HL-60/S4 treated with retinoic acid at 250 ng/mL for 4 days and 3 days (cell line): ENCODE data around the gene CLRN2.
"Not testable (repeated sequence)": the region's sequence is repeated elsewhere in the genome, so short reads cannot be mapped to it uniquely, and the experiment has no call there.

ENCODE experiments used
- in situ Hi-C: fragments of 300-500 bp; cut with MboI; formaldehyde crosslinking; loops from 2 replicates; pipeline ENCODE4 v1.7.0; 2022; ENCODE audit warnings: low sequenced_read_pairs

CLRN2 gene

DNA sequence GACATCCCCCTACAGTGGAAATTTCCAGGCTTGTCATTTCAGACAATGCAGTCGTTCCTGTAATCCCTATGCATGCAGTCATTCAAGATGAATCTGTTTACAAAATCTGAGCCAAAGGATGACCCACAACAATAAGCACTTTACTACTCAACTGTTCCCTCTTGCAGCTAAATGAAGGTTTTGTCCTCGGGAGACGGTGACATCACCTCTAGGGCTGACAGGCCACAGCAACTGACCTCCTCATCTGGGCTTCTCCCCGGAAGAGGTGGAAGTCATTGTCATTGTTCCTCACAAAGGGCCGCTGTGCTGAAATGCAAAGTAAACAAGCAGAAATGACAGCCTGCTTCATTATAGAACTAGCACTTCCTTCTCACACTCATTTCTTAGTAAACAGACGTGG is 29.2 kb downstream of the CLRN2 start:
- in situ Hi-C loops, result no loop called here

DNA sequence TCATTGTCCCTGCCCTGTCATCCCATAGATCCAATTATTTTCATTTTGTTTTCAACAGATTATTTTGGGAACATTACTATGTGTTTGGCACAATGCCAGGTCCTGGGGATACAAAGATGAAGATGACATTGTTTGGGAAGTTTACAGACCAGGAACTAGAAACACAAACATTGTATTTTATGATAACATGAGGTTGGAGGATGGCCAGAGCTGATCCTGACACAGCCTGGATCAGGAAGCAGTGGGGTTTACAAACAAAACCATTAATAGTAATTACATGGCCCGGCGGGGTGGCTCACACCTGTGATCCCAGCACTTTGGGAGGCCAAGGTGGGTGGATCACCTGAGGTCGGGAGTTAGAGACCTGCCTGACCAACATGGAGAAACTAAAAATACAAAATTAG is 29.9 kb downstream of the CLRN2 start:
- in situ Hi-C loops, result no loop called here

DNA sequence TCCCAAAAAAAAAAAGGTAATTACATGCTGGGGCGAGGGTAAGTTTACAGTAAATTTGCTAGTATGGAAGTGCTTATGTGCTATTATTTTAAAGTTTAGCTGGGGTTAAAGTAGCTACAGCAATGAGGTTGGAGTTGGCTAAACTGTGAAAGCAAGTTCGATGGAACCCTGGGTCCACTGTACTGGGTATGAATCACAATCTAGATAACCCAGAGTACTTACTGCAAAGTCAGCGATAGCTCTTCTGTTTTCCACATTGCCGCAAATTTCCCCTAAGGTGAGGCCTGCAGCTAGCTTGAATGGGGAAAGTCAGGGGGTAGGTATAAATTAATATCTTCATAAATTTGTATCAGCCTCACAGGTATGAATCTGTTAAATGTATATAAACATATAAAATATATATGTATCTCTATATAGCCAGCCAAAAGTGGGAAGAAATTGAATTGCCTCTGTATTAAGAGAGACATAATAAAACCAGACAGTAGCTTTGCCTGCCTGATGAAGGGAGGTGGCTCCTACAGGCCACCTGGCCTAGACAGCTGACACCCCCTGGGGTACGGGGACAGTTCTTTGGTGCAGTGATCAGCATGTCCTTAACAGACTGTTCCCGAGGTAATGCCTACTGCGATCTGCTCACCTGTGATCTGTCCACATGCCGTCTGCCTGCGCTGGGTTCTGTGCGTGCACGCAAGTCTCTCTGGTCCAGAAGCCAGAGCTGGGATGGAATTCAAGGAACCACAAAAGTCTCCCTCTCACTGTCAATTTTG is 30.6 kb downstream of the CLRN2 start:
- in situ Hi-C loops, result no loop called here

DNA sequence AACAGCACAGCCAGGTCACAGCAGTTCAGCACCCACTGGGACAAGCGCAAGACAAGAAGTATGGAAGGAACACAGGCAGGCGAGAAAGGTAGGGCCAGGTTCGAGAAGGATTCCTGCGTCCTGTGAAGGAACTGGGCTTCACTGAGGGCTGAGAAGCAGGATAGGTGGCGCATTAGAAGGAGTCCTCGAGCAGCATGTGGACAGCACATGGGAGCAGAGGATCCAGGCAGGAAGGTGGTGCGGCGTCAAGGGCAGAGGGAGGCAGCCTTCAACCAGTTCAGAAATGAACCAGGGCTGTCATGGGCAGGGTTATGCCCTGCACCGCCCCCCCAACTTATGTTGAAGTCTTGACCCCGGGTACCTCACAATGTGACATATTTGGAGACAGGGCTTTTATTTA is 31.3 kb downstream of the CLRN2 start:
- in situ Hi-C loops, result no loop called here

DNA sequence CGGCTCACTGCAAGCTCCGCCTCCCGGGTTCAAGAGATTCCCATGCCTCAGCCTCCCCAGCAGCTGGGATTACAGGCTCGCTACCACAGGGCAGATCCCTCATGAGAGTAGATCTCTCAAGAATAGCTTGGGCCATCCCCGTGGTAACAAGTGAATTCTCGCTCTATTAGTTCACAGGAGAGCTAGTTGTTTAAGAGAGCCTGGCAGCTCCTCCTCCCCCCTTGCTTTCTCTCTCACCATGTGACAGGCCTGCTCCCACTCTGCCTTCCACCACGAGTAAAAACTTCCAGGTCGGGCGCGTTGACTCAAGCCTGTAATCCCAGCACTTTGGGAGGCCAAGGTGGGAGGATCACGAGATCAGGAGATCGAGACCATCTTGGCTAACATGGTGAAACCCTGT is 31.7 kb downstream of the CLRN2 start:
- in situ Hi-C loops, result no loop called here

DNA sequence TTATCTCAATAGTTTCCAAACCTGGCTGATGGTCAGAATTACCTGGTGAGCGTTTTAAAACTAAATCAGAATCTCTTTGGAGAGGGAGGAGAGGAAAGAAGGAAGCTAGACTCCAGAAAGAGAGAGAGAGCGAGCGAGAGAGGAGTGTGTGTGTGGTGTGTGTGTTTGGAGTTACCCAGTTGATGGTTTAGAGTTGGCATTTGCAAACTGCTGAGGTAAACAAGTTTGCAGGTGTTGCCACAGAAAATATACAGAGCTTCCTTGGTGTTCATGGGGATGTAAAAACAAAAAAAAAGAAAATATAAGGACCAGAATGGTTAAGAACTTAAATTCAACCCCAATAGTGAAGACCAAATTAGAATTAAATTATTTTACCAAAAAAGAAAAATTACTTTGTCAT is 35.6 kb downstream of the CLRN2 start:
- in situ Hi-C loops, result loop anchor here (25.0 kb wide), 2 partner anchors 262 to 1037 kb away; partner anchors contain the start of genes DCAF16 and NCAPG

DNA sequence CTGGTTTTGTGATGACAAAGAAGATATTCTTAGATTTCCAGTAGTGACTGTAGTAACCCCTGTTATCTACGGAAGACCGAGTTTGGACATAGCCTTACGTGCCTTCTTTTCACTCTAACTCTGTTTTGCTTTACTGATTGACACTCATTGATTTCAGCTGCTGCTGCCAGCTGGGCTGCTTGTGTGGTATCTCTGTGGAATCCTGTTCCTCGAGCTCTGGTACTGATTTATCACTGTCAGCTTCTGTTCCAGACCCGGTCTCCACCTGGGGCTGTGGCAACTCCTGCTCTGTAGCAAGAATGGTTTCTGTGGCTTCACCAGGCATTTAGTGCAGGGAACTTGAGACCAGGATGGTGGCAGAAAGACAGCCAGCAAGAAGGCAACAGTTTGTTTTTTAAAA is 37.5 kb downstream of the CLRN2 start:
- in situ Hi-C loops, result loop anchor here (25.0 kb wide), 2 partner anchors 260 to 1035 kb away; partner anchors contain the start of genes DCAF16 and NCAPG

DNA sequence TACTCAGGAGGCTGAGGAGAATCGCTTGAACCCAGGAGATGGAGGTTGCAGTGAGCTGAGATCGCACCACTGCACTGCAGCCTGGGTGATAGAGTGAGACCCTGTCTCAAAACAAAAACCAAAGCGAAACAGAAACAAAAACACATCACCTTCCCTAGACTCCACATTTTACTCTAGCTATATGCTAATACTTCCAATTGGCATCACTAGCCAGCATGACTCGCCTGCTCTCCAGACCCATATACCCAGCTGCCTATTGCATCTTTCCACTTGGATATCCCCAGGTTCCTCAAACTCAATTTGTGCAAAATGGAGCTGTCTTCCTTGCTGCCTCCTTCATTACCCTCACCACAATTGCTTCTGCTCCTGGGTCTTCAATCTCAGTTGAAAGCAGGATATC is 39.6 kb downstream of the CLRN2 start:
- in situ Hi-C loops, result loop anchor here (25.0 kb wide), 2 partner anchors 258 to 1033 kb away; partner anchors contain the start of genes DCAF16 and NCAPG

DNA sequence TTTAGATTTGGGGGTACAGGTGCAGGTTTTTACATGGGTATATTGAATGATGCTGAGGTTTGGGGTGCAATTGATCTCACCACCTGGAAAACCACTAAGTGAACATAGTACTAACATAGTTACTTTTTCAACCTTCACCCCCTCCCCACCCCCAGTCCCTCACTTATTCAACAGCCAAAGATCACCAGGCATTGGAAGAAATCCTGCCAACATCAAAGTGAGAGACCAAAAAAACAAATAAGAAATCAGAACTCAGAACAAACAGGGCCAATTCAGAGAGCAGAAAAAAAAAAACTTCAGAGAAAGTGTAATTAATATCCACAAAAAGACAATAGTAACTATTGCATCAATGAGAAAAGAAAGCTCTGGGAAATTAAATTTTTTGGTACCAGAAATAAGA is 41.5 kb downstream of the CLRN2 start:
- in situ Hi-C loops, result loop anchor here (25.0 kb wide), 2 partner anchors 256 to 1031 kb away; partner anchors contain the start of genes DCAF16 and NCAPG

DNA sequence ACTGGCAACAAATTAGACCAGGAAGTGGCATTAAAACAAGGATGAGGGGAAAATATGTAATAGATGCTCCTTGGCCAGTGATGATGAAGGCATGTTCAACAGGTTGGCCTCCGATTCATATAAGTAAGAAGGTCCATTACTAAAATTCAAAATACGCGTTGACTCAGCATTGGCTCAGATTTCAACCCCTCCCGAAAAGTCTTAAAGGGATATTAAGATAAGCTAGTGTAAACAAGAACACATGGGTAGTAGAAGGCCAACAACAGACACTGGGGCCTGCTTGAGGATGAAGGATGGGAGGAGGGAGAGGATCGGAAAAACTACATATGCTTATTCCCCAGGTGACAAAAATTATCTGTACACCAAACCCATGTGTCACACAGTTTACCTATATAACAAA is 42.9 kb downstream of the CLRN2 start:
- in situ Hi-C loops, result loop anchor here (25.0 kb wide), 2 partner anchors 254 to 1029 kb away; partner anchors contain the start of genes DCAF16 and NCAPG

DNA sequence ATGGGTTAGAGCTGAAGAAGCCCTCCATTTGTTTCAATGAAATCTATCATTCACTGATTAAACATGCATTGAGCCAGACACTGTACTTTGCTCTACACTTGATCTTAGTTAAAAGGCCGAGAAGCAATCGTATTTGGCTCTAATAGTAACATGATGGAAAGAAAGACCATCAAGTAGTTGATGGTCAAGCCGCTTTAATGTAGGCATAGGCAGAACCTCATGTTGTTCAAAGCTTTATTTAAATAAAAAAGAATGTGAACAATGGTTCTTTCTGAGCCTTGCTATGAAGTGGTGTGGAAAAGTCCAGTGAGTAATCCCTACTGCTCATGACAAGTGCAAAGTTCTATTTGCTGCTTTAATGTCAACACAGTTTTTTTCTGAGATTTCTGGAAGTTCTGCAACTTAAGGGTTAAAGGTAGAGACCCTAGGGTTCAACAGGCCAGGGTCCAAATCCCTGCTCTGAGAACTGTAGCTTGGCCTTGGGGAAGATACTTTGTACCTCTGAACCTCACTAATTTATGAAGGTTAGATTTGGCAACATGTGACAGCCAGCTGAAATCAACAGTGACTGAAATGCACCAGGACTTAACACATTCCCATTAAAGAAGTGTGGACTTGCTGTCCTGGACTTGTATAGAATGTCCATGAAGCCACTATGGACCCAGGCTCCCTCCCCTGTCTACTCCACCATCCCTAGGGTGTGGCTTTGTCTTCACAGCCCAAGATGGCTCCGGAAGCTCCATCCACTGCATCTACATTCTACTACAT is 44.2 kb downstream of the CLRN2 start:
- in situ Hi-C loops, result loop anchor here (25.0 kb wide), 2 partner anchors 253 to 1028 kb away; partner anchors contain the start of genes DCAF16 and NCAPG

DNA sequence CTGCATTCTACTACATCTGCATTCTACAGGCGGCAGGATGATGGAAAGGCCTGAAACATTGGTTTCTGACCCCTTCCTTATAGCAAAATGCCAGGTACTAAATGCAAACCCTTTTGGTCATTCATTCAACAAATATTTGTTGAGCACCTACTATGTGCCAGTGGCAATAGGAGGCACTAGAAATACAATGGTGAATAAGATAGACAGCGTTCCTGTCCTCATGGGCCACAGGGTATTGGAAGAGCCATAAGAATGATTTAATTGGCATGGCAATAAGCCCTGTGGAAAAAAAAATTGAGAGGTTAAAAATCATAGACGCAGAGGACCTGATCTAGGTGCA is 44.7 kb downstream of the CLRN2 start:
- in situ Hi-C loops, result loop anchor here (25.0 kb wide), 2 partner anchors 253 to 1028 kb away; partner anchors contain the start of genes DCAF16 and NCAPG

DNA sequence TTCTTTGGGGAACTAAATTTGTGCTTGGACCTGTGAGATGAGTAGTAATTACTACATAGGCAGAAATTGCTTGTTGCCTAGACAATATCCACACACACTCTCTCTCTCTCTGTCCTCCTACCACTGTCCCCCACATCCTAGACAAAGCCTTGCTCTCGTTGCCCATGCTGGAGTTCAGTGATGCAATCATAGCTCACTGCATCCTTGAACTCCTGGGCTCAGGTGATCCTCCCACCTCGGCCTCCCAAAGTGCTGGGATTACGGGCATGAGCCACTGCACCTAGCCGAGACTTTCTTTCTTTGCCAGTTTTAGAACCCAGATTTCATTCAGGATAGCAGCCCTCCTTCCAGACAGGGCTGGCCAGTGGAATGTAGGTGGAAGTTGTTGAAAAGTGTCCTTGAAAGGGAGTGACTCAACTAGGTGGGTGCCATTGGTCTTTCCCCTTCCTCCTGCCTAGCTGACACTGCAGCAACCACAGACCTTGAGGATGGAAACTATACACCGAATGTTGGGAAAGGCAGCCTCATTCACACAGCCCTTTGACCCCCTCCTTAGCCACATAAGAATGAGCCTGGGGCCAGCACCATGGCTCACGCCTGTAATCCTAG is 45.2 kb downstream of the CLRN2 start:
- in situ Hi-C loops, result loop anchor here (25.0 kb wide), 2 partner anchors 252 to 1027 kb away; partner anchors contain the start of genes DCAF16 and NCAPG

DNA sequence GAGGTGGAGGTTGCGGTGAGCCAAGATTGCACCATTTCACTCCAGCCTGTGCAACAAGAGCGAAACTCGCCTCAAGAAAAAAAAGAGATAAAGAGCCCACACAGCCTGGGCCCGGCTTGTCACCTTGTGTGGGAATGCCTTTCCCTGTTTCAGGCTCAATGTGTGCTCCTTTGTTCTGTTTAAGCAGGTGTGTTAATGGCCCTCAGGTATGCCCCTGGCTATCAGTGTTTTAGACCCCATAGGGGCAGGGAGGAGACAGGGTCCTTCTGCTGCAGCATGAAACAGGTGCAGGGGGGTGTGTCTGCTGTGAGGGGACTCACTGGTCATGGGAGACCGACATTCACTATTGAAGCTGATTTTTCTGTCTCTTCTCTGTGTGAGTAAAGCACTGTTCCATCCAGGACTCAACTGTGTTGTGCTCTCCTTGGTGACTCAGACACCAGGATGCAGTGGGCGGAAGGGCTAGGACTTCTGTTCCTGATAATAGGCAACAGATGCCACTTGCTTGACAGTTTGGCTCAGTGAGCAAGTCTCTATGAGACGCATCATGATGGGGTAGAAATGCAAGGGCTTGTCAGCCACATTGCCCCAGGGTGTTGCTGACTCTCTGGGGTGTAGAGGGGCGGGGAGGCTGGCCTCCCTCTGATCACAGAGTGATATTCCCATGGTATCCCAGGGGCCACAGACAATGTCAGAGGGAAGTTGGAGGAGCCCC is 46.4 kb downstream of the CLRN2 start:
- in situ Hi-C loops, result loop anchor here (25.0 kb wide), 2 partner anchors 251 to 1026 kb away; partner anchors contain the start of genes DCAF16 and NCAPG

DNA sequence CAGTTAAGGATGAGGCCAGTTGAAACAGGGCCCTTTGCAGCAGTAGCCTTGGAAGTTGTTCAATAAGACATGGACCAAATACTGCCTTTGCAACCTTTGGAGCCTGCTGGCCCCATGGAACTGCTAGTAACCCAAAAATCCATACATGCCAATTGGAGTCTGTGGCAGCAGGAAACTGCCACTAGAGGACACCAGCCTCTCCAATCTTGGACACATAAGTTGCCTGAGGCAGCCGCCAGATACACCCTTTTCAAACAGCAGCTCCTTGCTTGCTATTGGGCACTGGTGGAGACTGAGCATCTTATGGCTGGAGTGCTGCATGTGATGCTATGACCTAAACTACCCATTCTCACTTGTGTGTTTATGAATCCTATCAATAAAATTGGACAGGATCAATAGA is 47.2 kb downstream of the CLRN2 start:
- in situ Hi-C loops, result loop anchor here (25.0 kb wide), 2 partner anchors 250 to 1025 kb away; partner anchors contain the start of genes DCAF16 and NCAPG

DNA sequence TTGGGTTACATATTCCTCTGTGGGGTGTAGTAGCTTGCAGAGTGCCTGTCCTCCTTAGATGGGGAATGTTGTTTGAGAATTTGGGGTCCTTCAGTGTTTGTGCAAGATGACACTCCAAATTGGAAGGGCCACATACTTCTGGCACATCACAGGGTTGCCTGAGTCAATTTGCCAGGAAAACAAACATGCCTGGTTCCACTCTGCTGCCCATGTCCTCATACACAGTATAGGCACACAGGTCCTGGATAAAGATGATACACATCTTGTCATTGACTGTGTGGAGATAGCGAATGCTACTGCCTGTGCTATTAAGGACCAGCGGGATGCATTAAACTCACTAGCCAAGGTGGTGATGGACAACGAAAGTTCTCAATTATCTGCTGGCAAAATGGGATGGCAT is 50.9 kb downstream of the CLRN2 start:
- in situ Hi-C loops, result loop anchor here (25.0 kb wide), 2 partner anchors 246 to 1021 kb away; partner anchors contain the start of genes DCAF16 and NCAPG

DNA sequence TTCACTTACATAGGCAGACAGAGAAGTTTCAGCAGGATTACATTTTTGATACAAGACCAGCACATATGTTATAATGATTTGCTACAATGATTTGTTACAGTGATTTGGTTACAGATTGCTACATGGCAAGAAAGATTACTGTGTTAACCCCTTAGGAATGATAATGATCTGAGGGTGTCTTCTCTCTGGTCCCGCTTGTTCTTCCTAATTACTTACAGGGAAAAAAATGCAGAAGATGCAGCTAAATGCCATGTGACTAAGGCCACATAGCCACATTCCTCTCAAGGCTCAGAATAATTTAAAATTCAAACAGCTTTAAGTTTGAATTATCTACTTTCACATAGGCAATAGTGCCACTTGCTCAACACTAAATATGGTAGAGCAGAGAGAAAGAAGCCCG is 52.3 kb downstream of the CLRN2 start:
- in situ Hi-C loops, result loop anchor here (25.0 kb wide), 2 partner anchors 245 to 1020 kb away; partner anchors contain the start of genes DCAF16 and NCAPG

DNA sequence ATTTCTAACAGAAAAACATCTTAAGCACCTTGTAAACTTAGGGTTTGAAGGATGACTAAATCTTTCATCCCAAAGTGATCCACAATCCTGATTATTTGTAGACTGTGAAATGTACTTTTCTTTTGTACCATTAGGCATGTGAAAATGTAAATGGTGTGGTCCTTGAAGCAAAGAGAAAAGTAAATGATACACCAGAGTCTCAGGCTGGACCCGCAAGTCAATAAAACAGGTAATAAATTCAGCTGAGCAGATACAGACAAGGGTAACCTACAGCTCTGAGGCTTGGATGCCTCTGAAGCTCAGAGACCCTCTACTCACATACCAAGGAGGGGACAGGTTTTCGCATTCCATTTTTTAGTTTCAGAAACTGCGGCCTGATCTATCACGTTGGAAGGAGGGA is 59.2 kb downstream of the CLRN2 start:
- in situ Hi-C loops, result loop anchor here (25.0 kb wide), 2 partner anchors 238 to 1013 kb away; partner anchors contain the start of genes DCAF16 and NCAPG

DNA sequence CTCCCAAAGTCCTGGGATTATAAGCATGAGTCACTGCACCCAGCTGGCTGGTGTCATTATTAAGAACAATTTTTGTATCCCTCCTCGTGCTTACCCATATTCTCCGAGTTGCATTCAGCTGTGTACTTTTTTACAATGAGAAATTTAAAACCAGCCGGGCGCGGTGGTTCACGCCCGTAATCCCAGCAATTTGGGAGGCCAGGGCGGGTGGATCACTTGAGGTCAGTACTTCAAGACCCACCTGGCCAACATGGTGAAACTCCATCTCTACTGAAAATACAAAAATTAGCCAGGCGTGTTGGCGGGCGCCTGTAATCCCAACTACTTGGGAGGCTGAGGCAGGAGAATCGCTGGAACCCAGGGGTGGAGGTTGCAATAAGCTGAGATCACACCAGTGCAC is 60.2 kb downstream of the CLRN2 start:
- in situ Hi-C loops, result not testable (repeated sequence)
